Bronchial epithelial cell (primary cell): Measurements from ENCODE around the gene INO80D. TPM values are rescaled to one million over a fixed set of nuclear protein-coding genes. Genes with fewer than 3 reads are reported as not detected.

Experiments used
- DNase-seq: peaks from one replicate; pipeline ENCODE4 v3.0.0-alpha.2; 2010; ENCODE audit warnings: low read depth
- FAIRE-seq: peaks from 2 replicates; lab custom pipeline; 2011; peaks lifted over from hg19 to GRCh38; lab: Jason Lieb, UNC
- H3K27me3 ChIP-seq: 2 replicates; pipeline ENCODE4 v1.5.1; 2011; ENCODE audit warnings: low read length; ENCODE audit not compliant: control insufficient read depth, insufficient read depth
- H3K36me3 ChIP-seq: 2 replicates; pipeline ENCODE4 v1.5.1; 2011; ENCODE audit warnings: low read length; ENCODE audit not compliant: control insufficient read depth, insufficient read depth
- H3K4me3 ChIP-seq: 2 replicates; pipeline ENCODE4 v1.5.1; 2011; ENCODE audit warnings: mild to moderate bottlenecking, low read depth, low read length, control low read depth
- total RNA-seq: library from RNA; depleted of rRNA; stranded (reverse); fragments of >200 nt; gene quantifications from 2 replicates; pipeline ENCODE4 v1.2.1, GENCODE V29; 2014
- TF ChIP-seq, protein P1 (sequence below): IDR thresholded peaks from 2 replicates; pipeline ENCODE4 v1.5.1; 2011; ENCODE audit warnings: mild to moderate bottlenecking, moderate library complexity, low read length, control low read depth, inconsistent platforms; ENCODE audit not compliant: insufficient read depth, severe bottlenecking

The INO80D gene
- total RNA-seq, 1 donor from 2014 or later, result 7.6 TPM

- no peaks in the 10 kb centered on the region for H3K36me3 ChIP-seq
- H3K4me3 ChIP-seq, result no peak overlapping the region
- DNase-seq (no peak), FAIRE-seq (no peak)
- TF ChIP-seq, protein P1, sequence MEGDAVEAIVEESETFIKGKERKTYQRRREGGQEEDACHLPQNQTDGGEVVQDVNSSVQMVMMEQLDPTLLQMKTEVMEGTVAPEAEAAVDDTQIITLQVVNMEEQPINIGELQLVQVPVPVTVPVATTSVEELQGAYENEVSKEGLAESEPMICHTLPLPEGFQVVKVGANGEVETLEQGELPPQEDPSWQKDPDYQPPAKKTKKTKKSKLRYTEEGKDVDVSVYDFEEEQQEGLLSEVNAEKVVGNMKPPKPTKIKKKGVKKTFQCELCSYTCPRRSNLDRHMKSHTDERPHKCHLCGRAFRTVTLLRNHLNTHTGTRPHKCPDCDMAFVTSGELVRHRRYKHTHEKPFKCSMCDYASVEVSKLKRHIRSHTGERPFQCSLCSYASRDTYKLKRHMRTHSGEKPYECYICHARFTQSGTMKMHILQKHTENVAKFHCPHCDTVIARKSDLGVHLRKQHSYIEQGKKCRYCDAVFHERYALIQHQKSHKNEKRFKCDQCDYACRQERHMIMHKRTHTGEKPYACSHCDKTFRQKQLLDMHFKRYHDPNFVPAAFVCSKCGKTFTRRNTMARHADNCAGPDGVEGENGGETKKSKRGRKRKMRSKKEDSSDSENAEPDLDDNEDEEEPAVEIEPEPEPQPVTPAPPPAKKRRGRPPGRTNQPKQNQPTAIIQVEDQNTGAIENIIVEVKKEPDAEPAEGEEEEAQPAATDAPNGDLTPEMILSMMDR, result no peak
- no peaks in the 10 kb centered on the region for H3K27me3 ChIP-seq
Observed at GRCh38 chr2:206068207-206068606, 17.8 kb downstream of the INO80D start.

DNA sequence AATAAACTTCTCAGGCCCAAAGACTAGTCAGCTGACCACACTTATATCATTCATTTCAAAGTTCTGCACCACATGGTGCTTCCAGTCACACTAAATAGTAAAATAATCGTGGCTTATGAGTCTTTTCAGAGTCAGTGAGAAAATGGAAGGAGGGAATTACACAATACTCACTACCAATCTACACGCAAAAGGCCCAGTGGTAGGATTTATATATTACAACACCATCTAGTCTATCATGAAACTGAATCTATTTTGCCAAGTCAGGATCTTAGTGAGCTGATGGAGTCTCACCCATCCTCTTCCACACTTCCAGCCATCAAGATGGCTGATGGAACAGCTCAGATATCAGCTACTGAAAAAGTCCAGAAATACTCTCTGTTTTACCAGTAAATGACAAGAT, 21.9 kb downstream of the INO80D start:
- DNase-seq, result no peak
- TF ChIP-seq, protein P1, result no peak
- Histone ChIP-seq H3K36me3 (peaks cover 3% of the 10 kb centered on the region), H3K4me3 (no peak overlapping the region), H3K27me3 (no peaks in the 10 kb centered on the region)
- no peak for FAIRE-seq

DNA sequence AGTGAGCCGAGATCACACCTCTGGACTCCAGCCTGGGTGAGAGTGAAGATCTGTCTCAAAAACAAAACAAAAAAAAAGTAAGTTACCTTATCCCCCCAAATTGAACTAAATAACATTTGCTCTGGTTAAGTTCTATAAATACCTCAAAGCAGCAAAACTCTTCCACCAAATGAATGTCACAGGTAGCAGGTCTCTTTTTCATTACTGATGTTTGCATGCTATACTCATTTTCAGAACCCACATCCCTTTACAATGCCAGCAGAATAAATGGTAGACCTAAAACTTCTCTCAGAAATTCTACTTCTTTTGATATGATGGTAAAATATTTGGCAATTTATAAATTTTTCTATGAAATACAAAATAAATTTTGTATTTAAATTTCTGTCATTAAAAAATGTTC, 22.3 kb downstream of the INO80D start:
- TF ChIP-seq, protein P1, result no peak
- FAIRE-seq (no peak), DNase-seq (no peak)
- Histone ChIP-seq H3K27me3 (no peaks in the 10 kb centered on the region), H3K4me3 (no peak overlapping the region), H3K36me3 (peaks cover 3% of the 10 kb centered on the region)

DNA sequence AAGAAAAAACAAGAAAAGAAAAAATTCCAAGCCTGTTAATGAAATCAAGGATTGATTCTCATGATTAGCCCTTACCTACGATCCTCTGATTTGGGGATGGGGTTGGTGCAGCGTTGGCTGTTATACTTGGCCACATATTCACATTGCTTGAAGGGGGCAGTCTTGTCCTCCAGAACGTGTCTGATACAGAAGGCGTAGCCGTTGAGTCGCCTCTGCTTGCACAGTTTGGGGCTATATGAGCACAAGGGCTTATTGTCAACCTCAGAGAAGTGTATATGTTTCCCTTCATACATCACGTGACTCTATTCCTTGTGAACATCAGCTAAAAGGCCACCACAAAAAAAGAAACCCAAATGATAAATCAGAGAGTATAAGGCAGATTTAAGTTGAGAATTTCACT, 23.2 kb downstream of the INO80D start:
- Histone ChIP-seq H3K4me3 (no peak overlapping the region), H3K27me3 (no peaks in the 10 kb centered on the region), H3K36me3 (peaks cover 3% of the 10 kb centered on the region)
- TF ChIP-seq, protein P1, result no peak
- FAIRE-seq, result no peak
- no peak for DNase-seq

GRCh38 chr2:206056286-206056685, 29.7 kb downstream of the INO80D start:
- H3K4me3 ChIP-seq, result no peak overlapping the region
- TF ChIP-seq, protein P1, result no peak
- FAIRE-seq, result no peak
- peaks cover 9% of the 10 kb centered on the region for H3K36me3 ChIP-seq
- H3K27me3 ChIP-seq, result no peaks in the 10 kb centered on the region
- no peak for DNase-seq

- H3K27me3 ChIP-seq, result no peaks in the 10 kb centered on the region
- DNase-seq, result no peak
- peaks cover 9% of the 10 kb centered on the region for H3K36me3 ChIP-seq
- H3K4me3 ChIP-seq, result no peak overlapping the region
- no peak for FAIRE-seq
- TF ChIP-seq, protein P1, result no peak
Observed at GRCh38 chr2:206054952-206055351, 31.0 kb downstream of the INO80D start.
